ENCODE results near the gene SMIM12.

Gene SMIM12

DNA sequence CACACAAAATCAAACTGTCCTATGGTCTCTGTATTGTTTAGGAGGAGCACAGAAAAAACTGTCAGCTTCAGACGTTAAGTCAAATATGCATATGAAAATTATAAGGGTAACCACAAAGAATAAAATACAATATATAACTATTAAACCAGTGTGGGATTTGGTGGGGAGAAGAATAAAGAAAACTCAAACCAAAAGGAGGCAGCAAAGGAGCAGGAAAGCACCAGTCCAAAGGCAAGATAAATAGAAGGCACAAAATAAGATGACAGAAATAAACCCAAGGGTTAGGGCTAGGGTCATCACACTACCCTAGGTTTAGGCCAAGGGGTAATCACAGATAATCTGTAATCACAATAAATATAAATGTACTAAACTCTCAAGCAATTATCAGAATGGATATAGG, 37.1 kb upstream of the SMIM12 start:
- no peak for DNase-seq (ENCODE audit: low read depth)
- no peak overlapping the region for H3K4me3 ChIP-seq (ENCODE audit: low read depth, low read length)
- TF ChIP-seq, protein P1, sequence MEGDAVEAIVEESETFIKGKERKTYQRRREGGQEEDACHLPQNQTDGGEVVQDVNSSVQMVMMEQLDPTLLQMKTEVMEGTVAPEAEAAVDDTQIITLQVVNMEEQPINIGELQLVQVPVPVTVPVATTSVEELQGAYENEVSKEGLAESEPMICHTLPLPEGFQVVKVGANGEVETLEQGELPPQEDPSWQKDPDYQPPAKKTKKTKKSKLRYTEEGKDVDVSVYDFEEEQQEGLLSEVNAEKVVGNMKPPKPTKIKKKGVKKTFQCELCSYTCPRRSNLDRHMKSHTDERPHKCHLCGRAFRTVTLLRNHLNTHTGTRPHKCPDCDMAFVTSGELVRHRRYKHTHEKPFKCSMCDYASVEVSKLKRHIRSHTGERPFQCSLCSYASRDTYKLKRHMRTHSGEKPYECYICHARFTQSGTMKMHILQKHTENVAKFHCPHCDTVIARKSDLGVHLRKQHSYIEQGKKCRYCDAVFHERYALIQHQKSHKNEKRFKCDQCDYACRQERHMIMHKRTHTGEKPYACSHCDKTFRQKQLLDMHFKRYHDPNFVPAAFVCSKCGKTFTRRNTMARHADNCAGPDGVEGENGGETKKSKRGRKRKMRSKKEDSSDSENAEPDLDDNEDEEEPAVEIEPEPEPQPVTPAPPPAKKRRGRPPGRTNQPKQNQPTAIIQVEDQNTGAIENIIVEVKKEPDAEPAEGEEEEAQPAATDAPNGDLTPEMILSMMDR (IDR thresholded peaks at IDR 0.05; ENCODE audit: control insufficient read depth, extremely low read depth, insufficient read depth), result peak; percentile 39

DNA sequence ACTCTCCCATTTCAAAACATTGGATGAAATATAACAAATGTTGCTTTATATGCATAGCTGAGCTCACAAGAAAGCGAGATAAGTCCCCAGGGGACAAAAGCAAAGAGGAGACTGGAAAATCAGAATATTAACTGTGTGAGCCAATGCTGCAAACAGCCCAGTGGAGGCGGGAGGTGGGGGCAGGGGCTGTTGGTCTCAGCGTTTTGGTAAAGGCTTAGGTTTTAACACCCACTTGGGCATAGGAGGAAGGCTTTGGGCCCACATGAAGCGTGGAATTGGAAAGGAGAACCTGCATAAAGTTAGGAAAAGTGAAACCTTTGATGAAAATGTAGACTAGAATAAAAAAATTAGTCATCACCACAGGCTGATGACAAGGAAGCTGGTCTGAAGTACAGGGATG, 30.2 kb upstream of the SMIM12 start:
- TF ChIP-seq, protein P1 (IDR thresholded peaks at IDR 0.05; ENCODE audit: control insufficient read depth, extremely low read depth, insufficient read depth), result no peak
- DNase-seq (ENCODE audit: low read depth), result no peak
- H3K4me3 ChIP-seq (ENCODE audit: low read depth, low read length), result no peak overlapping the region

DNA sequence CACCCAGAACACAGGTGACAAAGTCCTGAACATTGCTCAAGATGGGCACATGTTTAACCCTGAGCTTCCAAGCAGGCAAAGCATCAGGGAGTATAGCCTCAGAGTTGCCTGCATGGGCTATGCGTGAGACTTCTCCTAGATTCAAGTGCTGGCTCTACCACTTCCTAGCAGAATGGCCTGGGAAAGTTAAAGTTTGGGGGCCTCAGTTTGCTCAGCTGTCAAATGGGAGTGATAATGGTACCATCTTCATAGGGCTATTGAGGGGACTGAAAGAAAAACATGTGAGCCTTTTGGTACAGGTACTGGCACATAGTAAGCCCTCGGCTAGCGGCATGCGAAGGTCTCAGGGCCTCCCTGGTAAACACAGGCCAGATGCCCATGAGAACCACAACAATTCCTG, 28.0 kb upstream of the SMIM12 start:
- H3K4me3 ChIP-seq (ENCODE audit: low read depth, low read length), result no peak overlapping the region
- DNase-seq (ENCODE audit: low read depth), result no peak
- TF ChIP-seq, protein P1 (IDR thresholded peaks at IDR 0.05; ENCODE audit: control insufficient read depth, extremely low read depth, insufficient read depth), result no peak

DNA sequence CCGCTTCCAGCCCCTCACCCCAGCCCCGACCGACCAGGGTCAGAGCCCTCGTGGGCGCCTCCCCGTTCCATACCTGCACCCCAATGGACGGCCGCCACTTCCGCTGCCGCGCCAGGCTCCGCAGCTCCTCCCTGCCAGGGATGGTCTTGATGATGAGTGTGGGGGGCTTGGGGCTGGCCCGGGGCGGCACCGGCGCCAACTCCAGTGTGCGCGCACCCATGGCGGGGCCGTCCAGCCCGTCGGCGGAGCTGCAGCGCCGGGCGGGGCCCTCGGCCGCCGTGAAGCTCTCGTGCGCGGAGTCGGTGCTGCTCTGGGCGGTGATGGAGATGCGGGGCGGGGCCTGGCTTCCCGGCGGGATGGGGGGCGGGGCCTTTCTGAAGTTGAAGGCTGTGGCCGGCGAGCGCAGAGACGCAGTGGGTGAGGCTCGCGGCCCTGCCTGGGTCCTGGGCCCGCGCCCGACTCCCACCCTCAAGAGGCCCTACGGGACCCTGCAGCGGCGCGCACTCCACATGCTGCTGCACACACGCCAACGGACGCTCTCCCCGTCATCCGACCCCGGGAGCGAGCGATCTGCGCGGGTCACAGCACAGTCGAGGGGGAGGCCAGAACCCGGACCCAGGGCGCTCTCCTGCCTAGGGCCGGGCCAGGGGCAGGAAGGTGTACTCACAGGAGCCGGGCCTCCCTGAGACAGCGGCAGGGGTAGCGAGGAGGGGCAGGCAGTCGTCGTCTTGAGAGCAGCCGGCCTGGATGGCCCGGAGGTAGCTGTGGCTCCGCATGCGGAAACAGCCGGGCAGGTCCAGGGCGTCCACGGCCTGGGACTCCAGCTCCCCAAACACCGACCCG, 26.1 kb upstream of the SMIM12 start:
- H3K4me3 ChIP-seq (ENCODE audit: low read depth, low read length), result no peak overlapping the region
- TF ChIP-seq, protein P1 (IDR thresholded peaks at IDR 0.05; ENCODE audit: control insufficient read depth, extremely low read depth, insufficient read depth), result no peak
- no peak for DNase-seq (ENCODE audit: low read depth)

DNA sequence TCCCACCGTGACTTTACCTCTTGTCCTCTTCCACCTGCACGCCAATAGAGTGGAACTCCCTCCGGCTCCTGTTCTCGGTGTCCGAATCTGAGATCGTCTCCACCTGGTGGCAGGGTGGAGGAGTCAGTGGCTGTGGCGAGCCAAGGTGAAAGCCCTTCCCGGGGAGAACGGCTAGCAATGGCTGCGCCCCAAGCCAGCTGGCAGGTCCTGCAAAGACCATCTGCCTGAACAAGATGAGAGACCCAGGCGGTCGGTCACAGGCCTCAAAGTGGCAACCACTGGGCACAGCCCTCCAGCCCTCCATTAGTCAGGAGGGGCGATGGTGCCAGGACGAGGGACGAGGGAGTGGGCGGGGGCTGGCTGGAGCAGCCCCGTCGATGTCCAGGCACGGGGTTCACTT, 25.4 kb upstream of the SMIM12 start:
- no peak for DNase-seq (ENCODE audit: low read depth)
- H3K4me3 ChIP-seq (ENCODE audit: low read depth, low read length), result no peak overlapping the region
- TF ChIP-seq, protein P1 (IDR thresholded peaks at IDR 0.05; ENCODE audit: control insufficient read depth, extremely low read depth, insufficient read depth), result peak; percentile 46

DNA sequence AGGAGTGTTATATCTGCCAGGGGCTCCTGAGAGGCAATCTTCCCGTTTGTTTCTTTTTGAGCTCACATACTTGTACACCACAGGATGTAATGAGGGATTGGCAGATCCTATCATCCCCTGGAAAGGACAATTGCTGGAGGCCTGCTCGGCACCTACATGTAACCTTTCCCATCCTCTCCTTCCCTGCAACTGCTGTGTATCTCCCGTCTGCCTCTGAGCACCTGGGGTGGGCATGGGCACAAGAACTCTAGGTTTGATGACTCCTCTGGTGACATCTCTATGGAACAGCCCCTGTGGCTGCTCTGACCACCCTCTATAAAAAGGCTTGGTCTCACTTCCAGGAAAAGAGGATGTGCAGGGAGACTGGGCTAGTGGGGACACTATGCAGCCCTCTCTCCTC, 25.0 kb upstream of the SMIM12 start:
- DNase-seq (ENCODE audit: low read depth), result no peak
- H3K4me3 ChIP-seq (ENCODE audit: low read depth, low read length), result no peak overlapping the region
- TF ChIP-seq, protein P1 (IDR thresholded peaks at IDR 0.05; ENCODE audit: control insufficient read depth, extremely low read depth, insufficient read depth), result no peak

DNA sequence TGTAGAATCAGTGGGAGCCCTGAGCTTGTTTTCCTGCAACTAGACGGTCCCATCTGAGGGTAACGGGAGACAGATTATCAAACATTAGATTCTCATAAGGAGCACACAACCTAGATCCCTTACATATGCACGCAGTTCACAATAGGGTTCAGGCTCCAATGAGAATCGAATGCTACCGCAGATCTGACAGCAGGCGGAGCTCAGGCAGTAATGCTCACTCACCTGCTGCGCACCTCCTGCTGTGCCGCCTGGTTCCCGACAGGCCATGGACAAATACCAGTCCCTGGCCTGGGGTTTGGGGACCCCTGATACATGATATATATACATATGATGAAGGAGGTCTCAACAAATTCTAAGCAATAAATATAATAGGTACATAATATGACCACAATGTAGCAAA, 19.7 kb upstream of the SMIM12 start:
- H3K4me3 ChIP-seq (ENCODE audit: low read depth, low read length), result no peak overlapping the region
- TF ChIP-seq, protein P1 (IDR thresholded peaks at IDR 0.05; ENCODE audit: control insufficient read depth, extremely low read depth, insufficient read depth), result peak; percentile 35; the same call in 1 of the 2 replicates
- no peak for DNase-seq (ENCODE audit: low read depth)
